PC-9 (cell line): Measurements from ENCODE around the gene KIF17.

Experiments
- EZH2 ChIP-seq: fragments of 200-600 bp; sonication (generic); IDR thresholded peaks from 2 replicates; pipeline ENCODE4 v1.8.0; 2017; ENCODE audit warnings: antibody characterized with exemption, low read depth
- TF ChIP-seq, protein P1 (sequence below): fragments of 200-600 bp; sonication (generic); conservative IDR thresholded peaks from 2 replicates; pipeline ENCODE4 v1.6.1; 2017; ENCODE audit warnings: mixed run types, antibody characterized with exemption, mild to moderate bottlenecking, moderate library complexity

- TF ChIP-seq, protein P1, sequence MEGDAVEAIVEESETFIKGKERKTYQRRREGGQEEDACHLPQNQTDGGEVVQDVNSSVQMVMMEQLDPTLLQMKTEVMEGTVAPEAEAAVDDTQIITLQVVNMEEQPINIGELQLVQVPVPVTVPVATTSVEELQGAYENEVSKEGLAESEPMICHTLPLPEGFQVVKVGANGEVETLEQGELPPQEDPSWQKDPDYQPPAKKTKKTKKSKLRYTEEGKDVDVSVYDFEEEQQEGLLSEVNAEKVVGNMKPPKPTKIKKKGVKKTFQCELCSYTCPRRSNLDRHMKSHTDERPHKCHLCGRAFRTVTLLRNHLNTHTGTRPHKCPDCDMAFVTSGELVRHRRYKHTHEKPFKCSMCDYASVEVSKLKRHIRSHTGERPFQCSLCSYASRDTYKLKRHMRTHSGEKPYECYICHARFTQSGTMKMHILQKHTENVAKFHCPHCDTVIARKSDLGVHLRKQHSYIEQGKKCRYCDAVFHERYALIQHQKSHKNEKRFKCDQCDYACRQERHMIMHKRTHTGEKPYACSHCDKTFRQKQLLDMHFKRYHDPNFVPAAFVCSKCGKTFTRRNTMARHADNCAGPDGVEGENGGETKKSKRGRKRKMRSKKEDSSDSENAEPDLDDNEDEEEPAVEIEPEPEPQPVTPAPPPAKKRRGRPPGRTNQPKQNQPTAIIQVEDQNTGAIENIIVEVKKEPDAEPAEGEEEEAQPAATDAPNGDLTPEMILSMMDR, result no peak
- no peak for TF ChIP-seq EZH2
These were observed 14.6 kb downstream of the KIF17 start for GRCh38 chr1:20703124-20703756.
